GM21360 (cell line): ENCODE data around the gene NMT1.

Source experiments
- ATAC-seq: cut with Tn5 transposase; IDR thresholded peaks from one replicate; pipeline ENCODE4 v1.9.1; 2021; ENCODE audit warnings: mild to moderate bottlenecking, moderate library complexity; ENCODE audit not compliant: unreplicated experiment

Gene NMT1

DNA sequence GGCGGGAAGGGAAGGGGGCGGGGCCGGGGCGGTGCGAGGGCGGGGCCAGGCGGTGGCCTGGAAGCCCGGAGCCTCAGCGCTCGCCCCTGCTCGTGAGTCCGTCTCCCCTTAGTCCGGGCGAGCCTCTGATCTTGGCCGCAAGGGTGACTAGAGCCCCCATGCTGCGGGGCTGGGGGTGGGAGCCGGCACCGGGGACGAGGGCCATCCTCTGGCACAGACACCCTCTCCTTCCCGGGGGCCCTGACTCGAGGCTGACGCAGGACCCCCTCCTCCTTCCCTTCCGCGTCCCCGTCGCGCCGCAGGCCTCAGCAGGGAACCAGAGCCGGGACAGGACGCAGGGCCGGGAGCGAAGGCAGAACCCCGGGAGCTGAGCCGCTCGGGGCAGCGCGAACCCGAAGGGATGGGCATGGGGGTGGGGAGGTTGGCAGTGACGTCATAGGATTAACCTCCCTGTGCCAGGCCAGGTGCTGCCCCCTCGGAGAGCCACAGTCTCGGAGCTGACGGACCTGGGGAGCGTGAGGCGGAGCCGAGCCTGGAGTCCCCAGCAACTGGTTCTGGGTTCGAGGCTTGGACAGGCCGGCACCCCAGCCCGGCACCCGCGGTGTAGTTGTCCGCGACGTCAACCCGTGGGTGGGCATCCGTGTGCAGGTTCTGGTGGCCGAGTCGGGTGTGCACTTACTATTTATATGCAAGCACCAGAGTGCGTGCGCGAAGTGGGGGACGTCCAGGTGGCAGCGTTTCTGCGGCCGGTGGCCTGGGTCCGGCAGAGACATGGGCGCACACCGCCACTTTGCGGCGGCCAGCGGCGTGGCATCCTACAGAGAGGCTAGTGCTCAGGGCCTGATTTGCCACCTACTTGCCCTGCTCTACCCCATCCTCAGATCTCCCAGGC lies 71.7 kb downstream of the NMT1 start:
- ATAC-seq: no peak

DNA sequence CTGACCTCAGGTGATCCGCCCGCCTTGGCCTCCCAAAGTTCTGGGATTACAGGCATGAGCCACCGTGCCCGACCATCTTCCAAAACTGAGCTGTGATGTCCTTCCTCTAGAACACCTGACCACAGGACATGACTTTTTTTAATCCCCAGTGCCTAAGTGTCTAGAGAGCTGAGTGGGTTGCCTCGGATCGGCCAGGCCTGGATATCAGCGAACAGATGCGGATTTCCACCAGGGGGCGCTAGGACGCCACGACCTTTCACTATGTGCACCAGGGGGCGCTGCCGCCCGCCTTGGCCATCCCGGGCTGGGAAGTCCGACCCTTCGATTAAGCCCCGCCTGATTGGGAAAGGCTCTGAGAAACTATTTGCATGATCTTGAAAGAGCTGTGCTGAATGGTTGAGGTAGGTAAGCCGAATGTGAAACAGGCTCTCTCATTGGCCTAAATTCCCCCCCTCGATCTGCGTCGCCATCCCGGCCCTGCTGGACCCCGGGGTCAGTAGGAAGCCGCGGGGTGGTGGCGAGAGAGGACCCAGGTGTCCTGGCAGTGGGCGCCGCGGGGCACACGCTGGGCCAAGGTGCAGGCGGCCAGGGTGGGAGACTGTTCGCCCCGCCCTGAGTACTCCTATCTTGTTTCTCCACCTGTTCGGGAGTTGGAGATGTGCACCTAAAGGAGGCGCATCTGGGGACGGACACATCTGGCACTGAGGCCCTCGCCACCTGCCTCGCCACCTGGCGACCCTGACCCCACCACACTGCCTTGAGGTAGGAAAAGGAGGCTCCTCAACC lies 74.3 kb downstream of the NMT1 start, which contains the start of gene ACBD4:
TSS of gene ACBD4 (plus strand) at position 496 of the 786 bp plus-strand sequence. CDS start 458 bp downstream, outside the sequence.
- ATAC-seq: peak; percentile 64

DNA sequence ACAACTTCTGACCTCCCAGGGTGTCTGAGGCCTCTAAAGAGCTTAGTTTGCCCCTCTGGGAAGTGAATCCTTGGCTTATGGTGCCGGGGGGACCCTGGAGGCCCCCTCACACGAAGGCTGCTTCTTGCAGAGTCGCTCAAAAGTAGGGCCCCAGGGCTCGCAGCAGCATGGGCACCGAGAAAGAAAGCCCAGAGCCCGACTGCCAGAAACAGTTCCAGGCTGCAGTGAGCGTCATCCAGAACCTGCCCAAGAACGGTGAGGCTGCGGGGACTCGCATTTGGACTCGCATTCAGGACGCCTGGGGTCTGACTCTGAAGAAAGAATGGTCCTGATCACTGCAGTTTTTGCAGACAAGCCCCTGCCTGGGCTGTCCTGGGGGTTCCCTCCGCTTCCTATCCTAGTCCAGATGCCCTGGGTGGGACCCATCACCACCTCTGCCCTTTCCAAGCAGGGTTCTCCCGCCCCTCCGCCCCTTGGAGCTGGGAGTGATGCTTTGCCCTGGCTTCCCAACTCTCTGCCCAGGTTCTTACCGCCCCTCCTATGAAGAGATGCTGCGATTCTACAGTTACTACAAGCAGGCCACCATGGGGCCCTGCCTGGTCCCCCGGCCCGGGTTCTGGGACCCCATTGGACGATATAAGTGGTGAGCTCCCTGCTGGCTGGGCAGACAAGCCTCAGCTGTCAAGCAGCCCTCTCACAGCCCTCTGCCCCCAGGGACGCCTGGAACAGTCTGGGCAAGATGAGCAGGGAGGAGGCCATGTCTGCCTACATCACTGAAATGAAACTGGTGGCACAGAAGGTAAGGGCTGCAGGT lies 75.1 kb downstream of the NMT1 start:
- no peak for ATAC-seq

DNA sequence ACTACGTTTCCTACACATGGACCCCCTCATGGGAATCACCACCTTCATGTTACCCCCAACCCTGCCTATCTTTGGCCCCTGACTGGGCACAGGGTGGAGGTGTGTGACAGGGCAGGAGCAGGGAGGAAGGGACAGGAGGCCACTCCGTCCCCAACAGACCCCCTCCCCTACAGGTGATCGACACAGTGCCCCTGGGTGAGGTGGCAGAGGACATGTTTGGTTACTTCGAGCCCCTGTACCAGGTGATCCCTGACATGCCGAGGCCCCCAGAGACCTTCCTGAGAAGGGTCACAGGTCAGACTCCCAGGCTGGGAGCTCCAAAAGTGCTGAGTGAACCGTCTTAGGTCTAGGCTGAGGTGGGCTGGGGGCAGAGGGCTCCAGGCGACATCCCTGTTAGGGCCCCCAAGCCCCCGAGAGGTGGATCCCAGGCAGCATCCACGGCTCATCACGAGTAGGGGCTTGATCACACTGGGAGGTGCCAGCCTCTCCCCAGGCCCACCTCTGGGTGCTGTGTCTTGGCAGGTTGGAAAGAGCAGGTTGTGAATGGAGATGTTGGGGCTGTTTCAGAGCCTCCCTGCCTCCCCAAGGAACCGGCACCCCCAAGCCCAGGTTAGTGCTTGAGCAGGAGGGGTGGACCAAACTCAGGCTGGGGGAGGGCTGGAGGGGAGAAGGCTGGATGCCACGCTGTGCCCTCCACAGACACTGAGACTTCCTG lies 75.9 kb downstream of the NMT1 start:
- no peak for ATAC-seq

DNA sequence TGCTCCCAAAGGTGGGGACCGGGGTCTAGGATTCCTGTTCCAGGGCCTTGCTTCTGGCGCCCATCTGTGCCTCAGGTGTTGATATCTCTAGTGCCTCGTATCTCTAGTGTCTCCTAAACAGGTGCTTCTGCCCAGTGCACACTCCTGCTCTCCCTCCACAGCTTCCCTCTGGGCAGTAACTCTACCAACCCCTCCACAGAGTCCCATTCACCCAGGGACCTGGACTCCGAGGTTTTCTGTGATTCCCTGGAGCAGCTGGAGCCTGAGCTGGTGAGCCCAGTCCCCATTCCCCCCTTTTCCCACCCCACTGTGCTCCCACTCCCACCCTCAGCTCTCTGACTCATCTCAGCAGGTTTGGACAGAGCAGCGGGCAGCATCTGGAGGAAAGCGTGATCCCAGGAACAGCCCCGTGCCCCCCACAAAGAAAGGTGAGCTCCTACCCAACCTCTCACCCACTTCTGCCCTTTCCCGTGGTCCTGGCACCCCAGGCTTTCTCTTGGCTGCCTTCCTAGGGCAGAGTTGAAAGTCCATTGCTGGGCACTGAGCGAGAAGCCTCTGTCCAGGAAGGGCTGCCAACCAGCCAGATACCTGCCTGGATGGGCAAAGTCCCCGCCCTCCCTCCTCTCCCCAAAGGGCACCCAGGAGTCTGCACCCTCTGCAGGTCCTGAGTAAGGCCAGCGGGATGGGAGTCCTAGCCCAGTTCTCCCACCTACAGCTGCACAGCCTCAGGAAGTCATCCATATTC lies 76.6 kb downstream of the NMT1 start:
- no peak for ATAC-seq

DNA sequence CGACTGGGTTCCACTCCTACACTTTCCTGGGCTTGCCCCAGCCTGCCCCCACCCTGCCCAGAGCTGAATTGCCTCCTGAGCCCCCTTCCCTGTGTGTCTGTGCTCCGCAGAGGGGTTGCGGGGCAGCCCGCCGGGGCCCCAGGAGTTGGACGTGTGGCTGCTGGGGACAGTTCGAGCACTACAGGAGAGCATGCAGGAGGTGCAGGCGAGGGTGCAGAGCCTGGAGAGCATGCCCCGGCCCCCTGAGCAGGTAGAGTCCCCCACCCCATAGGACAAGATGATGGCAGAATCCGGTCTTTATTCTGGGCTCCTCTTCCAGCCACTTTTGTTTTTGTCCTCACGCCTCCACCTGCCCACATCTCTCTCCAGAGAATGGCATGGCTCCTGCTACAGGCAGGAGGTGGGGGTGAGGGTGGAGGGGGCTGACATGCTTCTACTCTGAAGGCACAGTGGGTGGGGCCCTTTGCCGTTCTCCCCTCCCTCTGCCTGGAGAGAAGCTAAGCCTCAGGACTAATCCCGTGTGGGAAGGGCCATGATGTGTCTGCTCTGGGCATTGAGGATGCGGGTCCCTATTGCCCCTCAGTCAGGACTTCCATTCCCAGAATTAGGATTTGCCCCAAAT lies 77.9 kb downstream of the NMT1 start:
- ATAC-seq: no peak

DNA sequence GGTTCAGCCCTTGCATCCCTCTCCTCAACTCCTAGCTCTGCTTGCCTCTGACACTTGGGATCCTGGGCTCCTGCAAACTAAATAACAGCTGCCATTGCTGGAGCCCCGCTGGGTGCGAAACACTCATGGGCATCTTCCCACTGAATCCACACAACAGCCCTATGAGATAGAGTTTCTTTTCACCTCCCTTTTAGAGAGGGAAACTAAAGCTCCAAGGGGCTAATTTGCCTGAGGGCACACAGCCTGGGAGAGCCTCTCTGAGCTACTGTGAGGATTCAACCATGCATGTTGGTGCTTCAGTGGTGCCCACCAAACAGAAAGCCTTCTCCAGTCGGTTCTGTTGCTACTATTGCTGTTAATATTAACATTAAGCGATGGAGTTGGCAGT lies 78.4 kb downstream of the NMT1 start:
- no peak for ATAC-seq

DNA sequence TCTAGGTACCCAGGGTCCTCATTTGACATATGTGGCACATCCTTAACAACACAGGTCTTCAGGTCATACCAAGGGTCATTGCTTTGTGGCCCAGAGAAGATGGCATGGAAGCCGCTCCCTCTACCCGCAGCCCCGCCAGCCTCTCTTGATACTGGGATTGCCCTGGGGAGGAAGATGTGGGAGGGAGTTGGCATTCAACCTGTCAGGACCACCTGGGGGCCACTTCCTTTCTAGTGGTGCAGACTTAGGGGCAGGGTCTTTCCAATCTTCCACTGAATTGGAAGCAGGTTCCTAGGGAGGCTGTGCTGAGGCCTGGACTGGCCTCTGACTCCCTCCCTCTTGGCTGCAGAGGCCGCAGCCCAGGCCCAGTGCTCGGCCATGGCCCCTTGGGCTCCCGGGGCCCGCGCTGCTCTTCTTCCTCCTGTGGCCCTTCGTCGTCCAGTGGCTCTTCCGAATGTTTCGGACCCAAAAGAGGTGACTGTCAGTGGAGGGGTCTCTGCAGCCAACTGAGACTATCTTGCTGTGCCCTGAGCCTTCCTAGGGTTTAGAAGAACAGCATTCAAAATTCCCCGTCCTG lies 82.1 kb downstream of the NMT1 start:
- no peak for ATAC-seq

DNA sequence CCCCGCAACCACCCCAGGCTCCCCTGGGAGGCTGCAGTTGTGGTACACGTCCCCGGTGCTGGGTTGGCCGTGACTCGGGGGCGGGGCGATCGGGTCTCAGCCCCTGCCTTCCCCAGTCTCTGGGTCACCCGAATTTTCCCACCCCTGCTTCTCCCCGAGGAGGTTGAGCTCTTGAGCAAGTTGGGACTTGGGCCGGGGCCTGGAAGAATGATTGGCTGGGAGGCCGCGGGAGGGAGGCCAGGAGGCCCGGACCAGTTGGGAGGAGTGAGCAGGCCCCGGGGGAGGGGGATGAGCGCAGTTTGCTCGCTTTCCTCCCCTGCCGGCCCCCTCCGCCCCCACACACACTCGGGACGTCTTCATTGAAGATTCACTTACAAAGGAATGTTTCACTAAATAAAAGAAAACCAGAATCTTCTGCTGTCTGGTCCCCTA lies 82.7 kb downstream of the NMT1 start:
- no peak for ATAC-seq

DNA sequence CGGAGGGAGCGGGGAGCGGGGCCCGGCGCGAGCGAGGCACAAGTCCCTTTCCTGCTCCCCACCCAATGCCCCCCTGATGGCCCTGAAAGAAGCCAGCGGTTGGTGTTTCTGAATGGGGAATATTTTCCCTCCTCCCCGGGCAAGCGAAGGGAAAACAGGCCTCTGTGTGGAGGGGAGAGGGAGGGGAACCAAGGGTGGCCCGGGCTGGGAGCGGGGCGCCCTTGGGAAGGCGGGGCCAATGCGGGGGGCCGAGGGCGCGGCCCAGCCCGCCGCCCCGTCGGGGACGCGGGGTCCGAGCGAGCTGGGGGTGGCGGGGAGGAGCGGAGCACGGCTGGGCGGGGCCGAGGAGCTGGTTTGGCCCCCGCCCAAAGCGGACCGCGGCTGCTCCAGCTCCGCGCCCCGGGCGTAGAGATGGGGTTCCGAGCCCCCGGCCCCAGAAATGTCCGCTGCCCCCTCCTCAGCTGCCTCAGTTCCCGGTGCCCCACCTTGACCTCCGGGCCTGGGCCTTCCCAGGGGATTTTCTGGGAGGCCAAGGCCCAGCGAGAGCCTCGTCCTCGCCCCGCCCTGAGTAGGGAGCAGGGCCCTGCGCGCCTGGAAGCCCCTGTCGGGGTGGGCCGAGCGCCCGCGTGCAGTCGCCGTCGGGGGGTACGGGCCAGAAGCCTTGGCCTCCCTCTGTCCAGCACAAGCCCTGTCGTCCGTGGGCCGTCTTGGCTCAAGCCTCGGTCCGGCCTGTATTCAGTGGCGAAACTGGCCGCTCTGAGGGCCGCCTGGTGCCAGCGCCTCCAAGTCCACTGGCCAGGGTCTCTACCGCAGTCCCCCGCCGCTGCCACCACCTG lies 83.3 kb downstream of the NMT1 start:
- ATAC-seq: no peak

DNA sequence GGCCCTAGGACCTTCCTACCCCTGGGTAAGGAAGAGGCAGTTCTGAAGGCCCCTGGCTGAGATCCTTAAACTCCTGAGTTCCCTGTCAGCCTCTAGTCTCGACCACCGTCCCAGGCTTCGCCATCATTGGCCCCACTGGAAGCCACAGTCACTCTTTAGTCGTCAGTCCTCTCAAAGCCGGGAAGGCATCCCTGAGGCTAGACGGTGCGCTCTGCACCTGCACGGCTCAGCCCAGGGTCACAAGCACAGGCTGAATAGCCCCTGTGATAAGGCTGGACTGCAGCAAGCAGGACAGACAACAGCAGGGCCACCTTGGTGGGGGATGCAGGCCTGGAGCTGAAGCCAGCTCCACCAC lies 83.9 kb downstream of the NMT1 start:
- no peak for ATAC-seq

DNA sequence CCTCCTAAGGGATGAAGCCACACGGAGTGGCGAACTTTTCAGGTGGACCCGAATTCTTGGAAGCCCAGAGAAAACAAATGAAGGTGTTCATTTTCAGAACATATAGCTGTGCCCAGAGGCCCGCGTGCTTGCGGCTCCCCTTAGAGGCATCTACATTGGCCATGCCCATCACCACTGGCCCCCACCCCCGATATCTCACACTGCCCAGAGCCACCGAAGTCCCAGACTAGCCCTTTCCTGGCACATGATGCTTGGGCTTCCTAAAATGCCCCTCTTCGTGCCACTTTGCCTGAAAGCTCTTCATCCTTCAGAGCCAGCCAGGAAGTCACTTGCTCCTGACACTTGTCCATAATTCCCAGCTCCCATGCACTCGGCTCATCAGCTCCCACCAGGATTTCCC lies 85.0 kb downstream of the NMT1 start:
- no peak for ATAC-seq

DNA sequence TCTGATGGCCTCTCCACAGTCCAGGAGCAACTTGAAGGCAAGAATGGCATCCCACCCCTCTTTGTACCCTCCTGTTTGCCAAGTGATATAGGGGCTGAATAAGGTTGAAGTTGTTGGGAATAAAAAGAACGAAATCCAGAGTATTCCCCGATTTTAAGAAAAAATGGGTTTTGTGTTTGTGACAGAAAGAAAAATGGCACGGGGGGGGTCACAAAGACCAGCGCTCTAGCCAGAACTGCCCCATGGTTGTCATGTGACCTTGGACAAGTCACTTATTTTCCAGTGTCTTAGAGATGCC lies 85.4 kb downstream of the NMT1 start:
- ATAC-seq: no peak

DNA sequence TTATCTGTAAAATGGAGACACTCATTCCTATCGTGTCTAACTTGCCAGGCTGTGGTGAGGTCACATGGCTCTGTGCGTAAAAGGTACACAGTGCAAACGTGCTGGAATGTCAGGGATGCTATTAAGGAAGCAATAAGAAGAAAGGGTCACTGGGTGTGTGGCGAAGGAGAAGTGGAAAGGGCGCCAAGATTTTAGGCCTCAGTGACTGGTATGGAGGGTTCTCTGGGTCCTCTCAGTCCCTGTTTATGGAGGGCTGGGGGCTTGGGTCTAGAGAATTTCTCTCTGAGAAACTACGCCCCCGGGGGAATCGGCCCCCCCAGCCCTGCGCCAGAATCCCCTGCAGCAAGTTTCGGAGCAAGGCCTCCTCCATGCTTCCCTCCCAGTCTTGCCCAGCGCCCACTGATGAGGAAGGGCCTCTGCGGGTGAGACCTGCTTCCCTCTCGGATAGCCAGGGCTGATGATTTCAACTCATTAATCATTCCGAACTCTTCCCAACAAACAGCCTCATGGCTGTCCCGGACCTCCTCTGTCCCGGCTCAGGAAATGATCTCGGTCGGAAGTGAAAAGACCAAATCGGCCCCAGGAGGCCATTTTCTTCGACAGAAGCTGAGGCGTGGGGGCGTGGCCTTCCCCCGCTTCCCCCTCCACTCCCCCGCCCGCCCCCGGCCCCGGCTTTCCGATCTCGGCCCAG lies 85.9 kb downstream of the NMT1 start:
- no peak for ATAC-seq

DNA sequence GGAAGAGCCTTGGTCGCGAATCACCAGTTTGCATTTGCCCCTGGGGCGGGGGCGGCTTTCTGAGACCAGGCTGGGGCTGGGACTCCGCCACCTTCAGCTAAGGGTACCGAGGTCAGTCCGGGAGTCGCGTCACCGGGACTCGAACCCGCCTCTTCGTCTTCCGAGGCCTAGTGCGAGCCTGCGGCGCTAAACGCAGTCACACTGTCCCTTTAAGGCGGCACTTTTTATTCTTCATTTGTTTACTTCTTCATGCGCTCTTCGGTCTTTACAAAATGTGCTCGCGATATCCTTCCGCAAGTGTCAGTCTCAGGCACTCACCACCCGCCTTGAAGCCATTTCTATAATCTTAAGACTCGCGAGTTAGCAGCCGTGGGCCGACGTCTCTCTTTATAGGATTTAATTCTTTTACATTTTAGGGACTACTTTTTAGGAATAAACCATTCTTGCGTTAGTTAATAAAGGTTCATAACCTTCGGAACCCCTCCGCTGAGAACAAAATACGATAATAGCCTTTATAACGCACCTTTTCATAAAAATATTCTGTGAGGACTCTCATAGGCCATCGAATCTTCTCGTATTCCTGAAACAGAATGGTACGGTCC lies 86.6 kb downstream of the NMT1 start:
- ATAC-seq: no peak

DNA sequence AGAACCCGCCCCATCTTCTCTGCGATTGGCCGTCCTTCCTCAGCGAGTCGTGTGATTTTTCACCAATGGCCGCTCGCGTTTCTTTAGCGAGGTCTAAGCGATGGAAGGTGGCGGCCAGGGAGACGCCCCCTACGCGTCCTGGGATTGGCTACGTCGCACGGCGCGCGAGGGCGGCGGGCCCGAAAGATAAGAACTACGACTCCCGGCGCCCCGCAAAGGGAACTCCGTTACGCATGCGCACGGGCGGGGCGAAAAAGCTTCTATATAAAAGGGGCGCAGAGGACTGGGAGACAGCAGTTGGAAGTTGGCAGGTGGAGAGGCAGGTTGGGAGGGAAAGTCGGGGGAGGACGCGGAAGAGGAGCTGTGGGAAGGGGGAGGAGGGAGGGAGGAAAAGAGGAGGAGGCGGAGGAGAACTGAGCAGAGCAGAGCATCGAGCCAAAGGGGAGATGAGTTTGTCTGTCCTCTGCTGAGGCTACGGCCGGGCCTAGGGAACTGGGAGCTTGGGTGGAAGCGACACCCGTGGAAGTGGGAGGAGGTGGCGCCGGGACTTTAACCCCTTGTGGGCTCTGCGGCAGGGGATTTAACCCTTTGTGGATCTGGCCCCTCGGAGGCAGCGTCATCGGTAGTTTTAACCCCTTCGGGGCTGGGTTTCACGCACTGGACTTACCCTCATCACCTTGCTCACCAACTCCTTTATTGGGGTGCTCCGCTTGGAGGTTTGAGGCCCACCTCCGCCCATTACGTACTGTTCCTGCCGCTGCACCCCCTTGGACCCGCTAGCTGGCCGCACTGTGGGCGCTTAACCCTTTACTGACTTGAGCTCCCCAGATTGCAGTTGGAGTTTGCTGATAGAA lies 87.3 kb downstream of the NMT1 start, which contains the start of gene HEXIM1:
TSS of gene HEXIM1 (plus strand) at position 293 of the 854 bp plus-strand sequence. CDS start 716 bp downstream, outside the sequence.
- peak; percentile 72 for ATAC-seq
